SJSA1 (cell line): Measurements from ENCODE around the gene TMEM258. TPM values are rescaled to one million over a fixed set of nuclear protein-coding genes. Genes with fewer than 3 reads are reported as not detected.

Source experiments
- DNase-seq, 2 experiments: peaks; one replicate each; pipeline ENCODE4 v3.0.0-alpha.2; 2015 to 2020; ENCODE audit warnings: low spot score in 2 of 2, low read depth in 1 of 2
- H3K27ac ChIP-seq: fragments of 250-450 bp; sonication (Bioruptor Pico); 2 replicates; pipeline ENCODE4 v1.5.1; 2020; ENCODE audit warnings: mild to moderate bottlenecking, moderate library complexity
- H3K27me3 ChIP-seq: fragments of 250-450 bp; sonication (Bioruptor Pico); replicated peaks from 2 replicates; pipeline ENCODE4 v1.5.1; 2020; ENCODE audit warnings: mild to moderate bottlenecking, moderate library complexity
- H3K36me3 ChIP-seq: fragments of 250-450 bp; sonication (Bioruptor Pico); 2 replicates; pipeline ENCODE4 v1.5.1; 2020; ENCODE audit warnings: mild to moderate bottlenecking
- H3K4me1 ChIP-seq: fragments of 250-450 bp; sonication (Bioruptor Pico); replicated peaks from 2 replicates; pipeline ENCODE4 v1.6.1; 2021; ENCODE audit warnings: mild to moderate bottlenecking
- H3K4me3 ChIP-seq: fragments of 250-450 bp; sonication (Bioruptor Pico); 2 replicates; pipeline ENCODE4 v1.5.1; 2020; ENCODE audit warnings: mild to moderate bottlenecking
- H3K9me3 ChIP-seq: fragments of 250-450 bp; sonication (Bioruptor Pico); replicated peaks from 2 replicates; pipeline ENCODE4 v1.5.1; 2020; ENCODE audit warnings: mild to moderate bottlenecking
- total RNA-seq: library from RNA; depleted of rRNA; stranded (reverse); fragments of >200 nt; shearing (Covaris generic); gene quantifications from 2 replicates; pipeline ENCODE4 v1.2.3, GENCODE V29; 2014

The TMEM258 gene
- total RNA-seq, 1 experiment from 2014 or later = 70.2 TPM

GRCh38 chr11:61795876-61796526 lies 3.6 kb upstream of the TMEM258 start:
- no peaks in the 10 kb centered on the region for H3K9me3 ChIP-seq

GRCh38 chr11:61795459-61795858 lies 3.1 kb upstream of the TMEM258 start:
- Histone ChIP-seq H3K4me1 (peaks cover 25% of the 10 kb centered on the region), H3K4me3 (no peak overlapping the region), H3K27me3 (no peaks in the 10 kb centered on the region), H3K9me3 (no peaks in the 10 kb centered on the region), H3K36me3 (peaks cover 76% of the 10 kb centered on the region), H3K27ac (no peak overlapping the region)
- DNase-seq = no peak

More at GRCh38 chr11:61795876-61796526, 3.6 kb upstream of the TMEM258 start:
- peaks cover 27% of the 10 kb centered on the region for H3K4me1 ChIP-seq
- no peak overlapping the region for H3K27ac ChIP-seq
- no peak for DNase-seq
- no peaks in the 10 kb centered on the region for H3K27me3 ChIP-seq
- H3K36me3 ChIP-seq = peaks cover 78% of the 10 kb centered on the region
- no peak overlapping the region for H3K4me3 ChIP-seq

- DNase-seq = no peak
- Histone ChIP-seq H3K27me3 (no peaks in the 10 kb centered on the region), H3K4me3 (no peak overlapping the region), H3K27ac (no peak overlapping the region), H3K9me3 (no peaks in the 10 kb centered on the region), H3K36me3 (peaks cover 76% of the 10 kb centered on the region), H3K4me1 (peaks cover 21% of the 10 kb centered on the region)
Observed at GRCh38 chr11:61794579-61794978, 2.2 kb upstream of the TMEM258 start.

GRCh38 chr11:61793829-61794204 lies 1.4 kb upstream of the TMEM258 start:
- Histone ChIP-seq H3K4me1 (peaks cover 21% of the 10 kb centered on the region), H3K9me3 (no peaks in the 10 kb centered on the region), H3K27me3 (no peaks in the 10 kb centered on the region), H3K4me3 (peak overlapping the region; percentile 72), H3K27ac (peak overlapping the region; percentile 97), H3K36me3 (peaks cover 78% of the 10 kb centered on the region)
- no peak for DNase-seq

- DNase-seq = peak in 1 of 2 experiments; percentile 25
- H3K4me3 ChIP-seq = peak overlapping the region; percentile 72
- H3K27me3 ChIP-seq = no peaks in the 10 kb centered on the region
- no peaks in the 10 kb centered on the region for H3K9me3 ChIP-seq
- peaks cover 78% of the 10 kb centered on the region for H3K36me3 ChIP-seq
- H3K27ac ChIP-seq = peak overlapping the region; percentile 97
- peaks cover 21% of the 10 kb centered on the region for H3K4me1 ChIP-seq
Observed at GRCh38 chr11:61793083-61793828, 857 bp upstream of the TMEM258 start.

GRCh38 chr11:61791737-61792309 lies 576 bp downstream of the TMEM258 start:
- Histone ChIP-seq H3K27ac (peak overlapping the region; percentile 97), H3K9me3 (no peaks in the 10 kb centered on the region), H3K27me3 (no peaks in the 10 kb centered on the region), H3K4me3 (peak overlapping the region; percentile 72), H3K4me1 (peaks cover 12% of the 10 kb centered on the region), H3K36me3 (peaks cover 78% of the 10 kb centered on the region)
- peak; percentile 94 to 96 for DNase-seq

- Histone ChIP-seq H3K27me3 (no peaks in the 10 kb centered on the region), H3K4me3 (no peak overlapping the region), H3K4me1 (peaks cover 11% of the 10 kb centered on the region), H3K27ac (no peak overlapping the region), H3K9me3 (no peaks in the 10 kb centered on the region), H3K36me3 (peaks cover 78% of the 10 kb centered on the region)
- DNase-seq = peak in 1 of 2 experiments; percentile 63
Observed at GRCh38 chr11:61787928-61788491, 4.4 kb downstream of the TMEM258 start.

- Histone ChIP-seq H3K9me3 (no peaks in the 10 kb centered on the region), H3K36me3 (peaks cover 87% of the 10 kb centered on the region), H3K27ac (no peak overlapping the region), H3K27me3 (no peaks in the 10 kb centered on the region), H3K4me3 (no peak overlapping the region), H3K4me1 (peaks cover 4% of the 10 kb centered on the region)
- DNase-seq = no peak
Observed at GRCh38 chr11:61785837-61786402, 6.5 kb downstream of the TMEM258 start.

- Histone ChIP-seq H3K9me3 (no peaks in the 10 kb centered on the region), H3K27me3 (no peaks in the 10 kb centered on the region), H3K27ac (no peak overlapping the region), H3K4me3 (no peak overlapping the region), H3K36me3 (peaks cover 75% of the 10 kb centered on the region), H3K4me1 (peaks cover 4% of the 10 kb centered on the region)
- no peak for DNase-seq
Observed at GRCh38 chr11:61784506-61784805, 7.9 kb downstream of the TMEM258 start.

- Histone ChIP-seq H3K9me3 (no peaks in the 10 kb centered on the region), H3K36me3 (peaks cover 70% of the 10 kb centered on the region), H3K4me3 (no peak overlapping the region), H3K4me1 (peaks cover 4% of the 10 kb centered on the region), H3K27me3 (no peaks in the 10 kb centered on the region), H3K27ac (no peak overlapping the region)
- DNase-seq = no peak
Observed at GRCh38 chr11:61783717-61784505, 8.5 kb downstream of the TMEM258 start.

- no peak overlapping the region for H3K4me3 ChIP-seq
- H3K27me3 ChIP-seq = no peaks in the 10 kb centered on the region
- H3K27ac ChIP-seq = no peak overlapping the region
- H3K4me1 ChIP-seq = peaks cover 4% of the 10 kb centered on the region
- DNase-seq = no peak
- H3K9me3 ChIP-seq = no peaks in the 10 kb centered on the region
- H3K36me3 ChIP-seq = peaks cover 59% of the 10 kb centered on the region
Observed at GRCh38 chr11:61782841-61783240, 9.6 kb downstream of the TMEM258 start.

GRCh38 chr11:61782299-61782698 lies 10.1 kb downstream of the TMEM258 start:
- no peak overlapping the region for H3K27ac ChIP-seq
- no peaks in the 10 kb centered on the region for H3K9me3 ChIP-seq
- H3K36me3 ChIP-seq = peaks cover 54% of the 10 kb centered on the region
- no peaks in the 10 kb centered on the region for H3K27me3 ChIP-seq
- no peak for DNase-seq
- H3K4me3 ChIP-seq = no peak overlapping the region
- peaks cover 4% of the 10 kb centered on the region for H3K4me1 ChIP-seq

- no peaks in the 10 kb centered on the region for H3K27me3 ChIP-seq
- no peaks in the 10 kb centered on the region for H3K9me3 ChIP-seq
- H3K27ac ChIP-seq = no peak overlapping the region
- H3K36me3 ChIP-seq = peaks cover 46% of the 10 kb centered on the region
- H3K4me3 ChIP-seq = no peak overlapping the region
- peaks cover 4% of the 10 kb centered on the region for H3K4me1 ChIP-seq
- DNase-seq = no peak
Observed at GRCh38 chr11:61781585-61781984, 10.8 kb downstream of the TMEM258 start.
